Neural progenitor cell (in vitro differentiated cells): ENCODE data around the gene DEDD2.

Experiments used
- CTCF ChIP-seq: fragments of 200-600 bp; sonication (generic); IDR thresholded peaks from 2 replicates; pipeline ENCODE4 v1.5.1; 2017; ENCODE audit warnings: antibody characterized with exemption, mild to moderate bottlenecking
- EZH2phosphoT487 ChIP-seq: fragments of 200-600 bp; sonication (generic); IDR thresholded peaks from 2 replicates; pipeline ENCODE4 v1.6.1; 2017; ENCODE audit warnings: antibody characterized with exemption

GRCh38 chr19:42193294-42193693 lies 24.2 kb downstream of the DEDD2 start:
- TF ChIP-seq CTCF (no peak), EZH2phosphoT487 (no peak)
